OCI-LY7 (cell line): ENCODE data around the gene IFIH1.

Experiments
- CTCF ChIP-seq: fragments of 200-600 bp; sonication (generic); conservative IDR thresholded peaks from 2 replicates; pipeline ENCODE4 v1.5.1; 2014; ENCODE audit warnings: mild to moderate bottlenecking, antibody characterized with exemption, low read length, moderate library complexity, mixed read lengths
- EZH2phosphoT487 ChIP-seq: fragments of 200-600 bp; sonication (generic); IDR thresholded peaks from 2 replicates; pipeline ENCODE4 v1.6.1; 2018; ENCODE audit warnings: low read depth, borderline replicate concordance, mild to moderate bottlenecking, mixed run types, antibody characterized with exemption, low read length, moderate library complexity, mixed read lengths

GRCh38 chr2:162298669-162299335 is 19.7 kb downstream of the IFIH1 start:
- TF ChIP-seq EZH2phosphoT487 (no peak), CTCF (no peak)
